ENCODE data around the gene DBNDD2.

DBNDD2 gene, protein sequence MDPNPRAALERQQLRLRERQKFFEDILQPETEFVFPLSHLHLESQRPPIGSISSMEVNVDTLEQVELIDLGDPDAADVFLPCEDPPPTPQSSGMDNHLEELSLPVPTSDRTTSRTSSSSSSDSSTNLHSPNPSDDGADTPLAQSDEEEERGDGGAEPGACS

DNA sequence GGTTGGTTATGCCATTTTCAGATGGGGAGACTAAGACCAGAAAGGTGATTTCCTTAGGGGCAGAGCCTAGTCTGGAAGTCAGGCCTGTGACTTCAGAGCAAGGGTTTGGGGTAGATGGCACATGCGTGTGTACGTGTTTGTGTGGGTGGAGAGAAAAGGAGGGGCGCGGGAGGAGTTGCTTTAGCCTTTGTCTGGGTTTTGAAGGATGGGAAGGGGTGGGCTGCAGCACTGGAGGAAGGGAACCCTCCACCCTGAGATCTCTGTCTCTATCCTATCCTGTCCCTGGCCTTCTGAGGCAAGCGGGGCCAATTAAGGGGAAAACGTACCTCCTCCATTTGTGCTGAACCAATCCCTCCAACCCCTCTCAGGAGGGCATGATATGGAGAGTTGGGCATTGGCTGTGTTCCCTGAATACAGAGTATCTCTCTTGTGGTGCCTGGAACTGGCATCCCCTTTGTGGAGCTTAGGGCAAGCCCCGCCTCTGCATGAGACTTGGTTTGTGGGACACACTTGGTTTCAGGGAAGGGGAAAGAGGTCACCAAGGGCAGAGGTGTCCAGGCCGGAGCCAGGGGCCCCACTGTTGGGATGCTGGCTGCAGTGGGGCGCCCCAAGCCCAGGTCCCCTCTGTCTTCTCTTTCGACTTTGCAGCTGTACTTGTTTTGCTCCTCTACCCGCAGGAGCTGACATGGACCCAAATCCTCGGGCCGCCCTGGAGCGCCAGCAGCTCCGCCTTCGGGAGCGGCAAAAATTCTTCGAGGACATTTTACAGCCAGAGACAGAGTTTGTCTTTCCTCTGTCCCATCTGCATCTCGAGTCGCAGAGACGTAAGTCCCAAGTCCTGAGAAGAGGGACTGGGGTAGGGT lies at the start of gene DBNDD2:
DBNDD2 (plus strand) TSS at position 507 of the 863 bp plus-strand sequence; CDS start at position 686, 179 bp downstream.
- TF ChIP-seq, protein P1, sequence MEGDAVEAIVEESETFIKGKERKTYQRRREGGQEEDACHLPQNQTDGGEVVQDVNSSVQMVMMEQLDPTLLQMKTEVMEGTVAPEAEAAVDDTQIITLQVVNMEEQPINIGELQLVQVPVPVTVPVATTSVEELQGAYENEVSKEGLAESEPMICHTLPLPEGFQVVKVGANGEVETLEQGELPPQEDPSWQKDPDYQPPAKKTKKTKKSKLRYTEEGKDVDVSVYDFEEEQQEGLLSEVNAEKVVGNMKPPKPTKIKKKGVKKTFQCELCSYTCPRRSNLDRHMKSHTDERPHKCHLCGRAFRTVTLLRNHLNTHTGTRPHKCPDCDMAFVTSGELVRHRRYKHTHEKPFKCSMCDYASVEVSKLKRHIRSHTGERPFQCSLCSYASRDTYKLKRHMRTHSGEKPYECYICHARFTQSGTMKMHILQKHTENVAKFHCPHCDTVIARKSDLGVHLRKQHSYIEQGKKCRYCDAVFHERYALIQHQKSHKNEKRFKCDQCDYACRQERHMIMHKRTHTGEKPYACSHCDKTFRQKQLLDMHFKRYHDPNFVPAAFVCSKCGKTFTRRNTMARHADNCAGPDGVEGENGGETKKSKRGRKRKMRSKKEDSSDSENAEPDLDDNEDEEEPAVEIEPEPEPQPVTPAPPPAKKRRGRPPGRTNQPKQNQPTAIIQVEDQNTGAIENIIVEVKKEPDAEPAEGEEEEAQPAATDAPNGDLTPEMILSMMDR (IDR thresholded peaks at IDR 0.05; ENCODE audit: low read depth, low read length) = no peak
- H3K4me3 ChIP-seq (ENCODE audit: low read depth, low read length) = peak within 1 kb of the TSS; percentile 70

DNA sequence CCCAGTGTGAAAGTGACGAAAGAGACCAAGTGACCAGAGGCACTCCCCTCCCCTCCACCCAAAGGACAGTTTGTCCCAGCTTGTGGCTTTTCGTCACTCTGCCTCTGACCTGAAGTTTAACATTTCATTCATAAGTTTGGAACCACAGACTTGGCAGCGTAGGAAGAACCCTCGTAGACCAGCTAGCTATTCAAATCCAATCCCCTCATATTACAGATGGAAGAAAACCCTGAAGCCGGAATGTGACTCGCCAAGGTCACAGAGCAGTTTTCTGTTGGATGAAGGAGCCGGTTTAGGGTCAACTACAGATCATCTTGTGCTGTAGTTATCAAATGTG lies 49.1 kb upstream of the DBNDD2 start:
- H3K4me3 ChIP-seq (ENCODE audit: low read depth, low read length) = no peak overlapping the region
- TF ChIP-seq, protein P1 (IDR thresholded peaks at IDR 0.05; ENCODE audit: low read depth, low read length) = no peak

DNA sequence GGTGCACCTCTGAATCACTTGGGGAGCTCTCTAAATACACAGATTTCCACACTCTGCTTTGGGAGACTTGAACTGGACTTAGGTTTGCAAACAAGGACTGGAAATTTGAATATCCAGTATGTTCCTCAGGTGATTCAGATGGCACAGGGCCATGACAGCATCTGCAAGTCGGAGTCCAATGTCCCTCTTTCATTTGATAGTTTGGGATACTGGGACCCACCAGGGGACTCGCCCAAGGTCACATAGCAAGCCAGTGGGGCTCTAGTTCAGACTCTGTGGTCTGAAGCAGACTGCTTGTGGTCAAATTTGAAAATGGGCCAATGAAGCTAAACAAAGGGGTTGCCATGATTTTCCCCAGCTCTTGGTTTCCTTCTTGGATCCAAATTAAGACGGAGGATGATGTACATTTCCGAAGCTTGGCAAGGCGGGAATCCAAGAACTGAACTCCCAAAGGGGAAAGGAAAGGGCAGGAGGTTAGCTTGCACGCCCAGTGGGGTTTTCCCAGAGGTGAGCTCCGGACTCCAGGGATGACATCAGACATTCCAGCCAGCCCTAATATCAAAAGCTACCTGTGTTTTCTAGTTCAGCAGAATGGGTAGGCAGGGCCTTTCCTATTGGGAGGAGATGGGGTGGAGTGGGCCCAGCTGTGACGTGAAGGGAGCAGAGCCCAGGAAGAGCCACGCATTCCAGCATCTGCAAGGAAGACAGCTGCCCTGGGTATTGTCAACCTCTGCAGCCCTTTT lies 48.5 kb upstream of the DBNDD2 start:
- TF ChIP-seq, protein P1 (IDR thresholded peaks at IDR 0.05; ENCODE audit: low read depth, low read length) = 0 out of 2 replicates have a peak, but pooled peaks have one; percentile 3
- H3K4me3 ChIP-seq (ENCODE audit: low read depth, low read length) = no peak overlapping the region

DNA sequence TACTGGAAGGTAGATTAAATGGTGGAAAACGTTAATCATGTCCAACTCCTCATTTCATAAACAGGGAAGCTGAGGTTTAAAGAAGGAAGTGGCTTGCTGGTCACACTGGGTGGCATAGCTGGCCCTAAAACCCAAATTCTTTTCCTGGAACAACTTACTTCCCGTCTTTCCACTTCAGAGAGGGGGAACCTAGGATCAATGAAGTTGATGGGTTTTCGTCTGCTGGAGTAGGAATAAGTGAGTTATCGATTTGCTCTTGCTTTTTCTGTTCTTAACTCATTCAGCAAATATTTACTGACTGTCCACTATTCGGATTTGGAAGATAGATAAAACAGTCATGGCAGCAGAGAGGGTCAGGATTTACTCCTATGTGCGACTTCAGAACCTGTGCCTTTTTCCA lies 46.3 kb upstream of the DBNDD2 start:
- no peak overlapping the region for H3K4me3 ChIP-seq (ENCODE audit: low read depth, low read length)
- TF ChIP-seq, protein P1 (IDR thresholded peaks at IDR 0.05; ENCODE audit: low read depth, low read length) = no peak

DNA sequence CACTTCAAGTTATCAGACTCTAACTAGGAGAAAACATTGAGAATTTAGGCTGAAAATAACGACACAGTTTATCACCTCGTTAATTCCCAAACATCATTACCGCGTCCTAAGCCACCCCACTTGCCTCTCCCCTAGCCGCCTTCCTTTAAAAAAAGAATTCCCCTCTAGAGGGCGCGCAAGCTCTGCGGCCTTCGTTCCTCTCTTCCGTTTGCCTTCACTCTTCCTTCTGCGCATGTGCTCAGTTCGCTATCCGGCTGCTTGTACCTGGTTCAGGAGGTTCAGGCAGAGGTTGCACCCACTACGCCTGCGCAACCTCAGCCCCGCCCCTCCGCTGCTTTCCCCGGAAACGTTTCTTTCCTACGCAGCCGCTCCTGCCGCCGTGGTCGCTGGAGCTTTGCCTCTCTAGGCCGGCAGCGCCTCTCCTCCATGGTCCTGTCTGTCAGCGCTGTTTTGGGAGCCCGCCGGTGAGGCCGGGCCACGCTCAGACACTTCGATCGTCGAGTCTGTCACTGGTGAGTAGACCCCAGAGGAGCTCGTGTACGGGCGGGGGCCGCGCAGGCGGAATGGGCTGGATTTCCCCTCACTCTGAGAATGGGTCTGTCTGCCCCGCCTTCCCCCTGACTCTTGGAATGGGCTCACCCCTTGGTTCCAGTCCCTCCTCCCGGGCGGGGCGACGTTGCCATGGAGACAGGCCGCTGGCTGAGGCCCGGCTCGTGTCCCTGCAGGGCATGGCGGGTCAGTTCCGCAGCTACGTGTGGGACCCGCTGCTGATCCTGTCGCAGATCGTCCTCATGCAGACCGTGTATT lies 45.1 kb upstream of the DBNDD2 start, which contains the start of gene SYS1:
SYS1 (plus strand) TSS at position 353 of the 807 bp plus-strand sequence; CDS start at position 729, 376 bp downstream.
- peak within 1 kb of the TSS; percentile 80 for H3K4me3 ChIP-seq (ENCODE audit: low read depth, low read length)
- TF ChIP-seq, protein P1 (IDR thresholded peaks at IDR 0.05; ENCODE audit: low read depth, low read length) = peak; percentile 73

DNA sequence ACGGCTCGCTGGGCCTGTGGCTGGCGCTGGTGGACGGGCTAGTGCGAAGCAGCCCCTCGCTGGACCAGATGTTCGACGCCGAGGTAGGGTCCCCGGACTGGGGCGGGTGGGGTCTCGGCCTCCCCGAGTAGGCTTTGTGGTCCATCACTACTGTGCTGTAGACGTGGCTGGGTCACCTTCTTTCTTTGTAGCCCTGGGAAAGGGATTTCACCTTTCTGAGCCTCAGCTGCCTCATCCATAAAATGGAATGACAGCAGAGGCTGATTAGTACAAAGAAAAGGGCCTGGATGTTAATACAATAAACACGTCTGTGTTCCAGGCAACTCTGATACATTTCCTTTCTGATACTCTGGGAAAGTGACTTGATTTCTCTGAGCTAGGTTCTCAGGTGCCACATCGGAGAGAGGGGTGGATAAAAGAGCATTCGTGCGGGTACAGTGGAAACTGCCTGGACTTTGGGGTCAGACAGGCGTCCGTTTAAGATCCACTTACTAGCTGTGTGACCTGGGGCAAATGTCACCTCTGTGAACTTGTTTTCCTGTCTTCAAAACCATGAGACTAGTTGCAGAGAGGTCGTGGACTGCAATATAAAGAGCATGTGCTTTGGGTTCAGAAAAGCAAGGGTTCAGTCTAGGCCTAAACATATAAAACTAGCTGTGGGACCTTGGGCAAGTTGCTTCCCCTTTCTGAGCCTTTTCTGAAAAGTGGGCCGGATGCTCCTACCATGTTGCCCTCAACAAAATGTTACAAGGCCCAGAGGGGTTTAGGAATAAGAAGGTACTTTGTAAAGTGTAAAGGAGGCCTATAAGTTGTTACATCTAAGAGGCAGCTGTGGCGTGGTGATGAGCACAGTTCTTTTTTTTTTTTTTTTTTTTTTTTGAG lies 44.2 kb upstream of the DBNDD2 start:
- TF ChIP-seq, protein P1 (IDR thresholded peaks at IDR 0.05; ENCODE audit: low read depth, low read length) = no peak
- peak overlapping the region; percentile 80 for H3K4me3 ChIP-seq (ENCODE audit: low read depth, low read length)

Measured in WI38 (cell line).